ENCODE measurements around the gene TMPRSS9.

TMPRSS9 gene

GRCh38 chr19:2318923-2319322 is 41.1 kb upstream of the TMPRSS9 start:
- H3K36me3 ChIP-seq (replicated peaks in 1 of 2; ENCODE audit: control insufficient read depth in 2 of 2, insufficient read depth in 2 of 2, low read length in 2 of 2): peaks cover 7 to 26% of the 10 kb centered on the region in 2 donors
- no peak overlapping the region for H3K23ac ChIP-seq (ENCODE audit: low read depth, low read length, poor library complexity)
- no peaks in the 10 kb centered on the region for H3K27me3 ChIP-seq (ENCODE audit: control insufficient read depth in 3 of 3, insufficient read depth in 3 of 3, low read depth in 1 of 3, low read length in 3 of 3)
- WGBS, 2 donors (ENCODE audit: extremely low coverage in 2 of 2, insufficient read length in 2 of 2, insufficient replicate concordance in 1 of 2): no CpG with 5 or more reads among the region's 6 CpGs
- H2BK5ac ChIP-seq (ENCODE audit: low read length): peak overlapping the region; percentile 71
- H3K18ac ChIP-seq (ENCODE audit: low read length): no peak overlapping the region
- H3K4me2 ChIP-seq (ENCODE audit: insufficient read depth, low read length, poor library complexity, severe bottlenecking): no peak overlapping the region
- H3K9ac ChIP-seq (ENCODE audit: low read depth, low read length, poor library complexity): no peak overlapping the region
- H4K91ac ChIP-seq (ENCODE audit: low read depth, low read length, poor library complexity): no peak overlapping the region
- no peak overlapping the region for H2BK15ac ChIP-seq (ENCODE audit: low read length)
- no peak overlapping the region for H3K4ac ChIP-seq (ENCODE audit: low read length)
- H3K4me1 ChIP-seq (ENCODE audit: control insufficient read depth in 2 of 2, insufficient read depth in 1 of 2, low read depth in 1 of 2, low read length in 2 of 2): peaks cover 4 to 13% of the 10 kb centered on the region in 2 donors
- H2BK120ac ChIP-seq (ENCODE audit: low read depth, low read length): no peak overlapping the region
- no peak overlapping the region for H3K14ac ChIP-seq (ENCODE audit: low read length)
- peaks cover 2% of the 10 kb centered on the region for H3K79me1 ChIP-seq (ENCODE audit: low read depth, low read length)
- no peak overlapping the region for H4K8ac ChIP-seq (ENCODE audit: low read depth, low read length)
- no peak overlapping the region for H2BK12ac ChIP-seq (ENCODE audit: low read length)
- DNase-seq (ENCODE audit: low spot score): no peak
- no peak overlapping the region for H2AFZ ChIP-seq (ENCODE audit: low read length)
- H2AK5ac ChIP-seq (ENCODE audit: low read depth, low read length): peak overlapping the region; percentile 68
- H3K9me3 ChIP-seq (replicated peaks in 1 of 2; ENCODE audit: control insufficient read depth in 2 of 2, insufficient read depth in 1 of 2, low read depth in 1 of 2, low read length in 2 of 2): peaks cover 2 to 11% of the 10 kb centered on the region in 2 donors
- no peak overlapping the region for H3K4me3 ChIP-seq (ENCODE audit: low read length in 2 of 2)
- H3K27ac ChIP-seq (replicated peaks; ENCODE audit: low read length): no peak overlapping the region

- Histone ChIP-seq H2BK12ac (ENCODE audit: low read length) (no peak overlapping the region), H3K23ac (ENCODE audit: low read depth, low read length, poor library complexity) (peak overlapping the region; percentile 90), H2BK5ac (ENCODE audit: low read length) (peak overlapping the region; percentile 71), H3K4me2 (ENCODE audit: insufficient read depth, low read length, poor library complexity, severe bottlenecking) (no peak overlapping the region), H3K14ac (ENCODE audit: low read length) (peak overlapping the region; percentile 94), H4K8ac (ENCODE audit: low read depth, low read length) (no peak overlapping the region), H2AK5ac (ENCODE audit: low read depth, low read length) (peak overlapping the region; percentile 34), H2AFZ (ENCODE audit: low read length) (no peak overlapping the region), H3K9ac (ENCODE audit: low read depth, low read length, poor library complexity) (no peak overlapping the region), H3K27me3 (ENCODE audit: control insufficient read depth in 3 of 3, insufficient read depth in 3 of 3, low read depth in 1 of 3, low read length in 3 of 3) (no peaks in the 10 kb centered on the region), H4K91ac (ENCODE audit: low read depth, low read length, poor library complexity) (peak overlapping the region; percentile 65), H3K4me3 (ENCODE audit: low read length in 2 of 2) (no peak overlapping the region), H3K79me1 (ENCODE audit: low read depth, low read length) (peaks cover 3% of the 10 kb centered on the region), H2BK120ac (ENCODE audit: low read depth, low read length) (no peak overlapping the region), H3K9me3 (replicated peaks in 1 of 2; ENCODE audit: control insufficient read depth in 2 of 2, insufficient read depth in 1 of 2, low read depth in 1 of 2, low read length in 2 of 2) (peaks cover 2 to 9% of the 10 kb centered on the region in 2 donors), H3K27ac (replicated peaks; ENCODE audit: low read length) (no peak overlapping the region), H3K18ac (ENCODE audit: low read length) (peak overlapping the region; percentile 4), H3K4me1 (ENCODE audit: control insufficient read depth in 2 of 2, insufficient read depth in 1 of 2, low read depth in 1 of 2, low read length in 2 of 2) (peaks cover 4 to 13% of the 10 kb centered on the region in 2 donors), H3K4ac (ENCODE audit: low read length) (no peak overlapping the region), H2BK15ac (ENCODE audit: low read length) (no peak overlapping the region), H3K36me3 (replicated peaks in 1 of 2; ENCODE audit: control insufficient read depth in 2 of 2, insufficient read depth in 2 of 2, low read length in 2 of 2) (peaks cover 8 to 32% of the 10 kb centered on the region in 2 donors)
- WGBS, 2 donors (ENCODE audit: extremely low coverage in 2 of 2, insufficient read length in 2 of 2, insufficient replicate concordance in 1 of 2): no CpG with 5 or more reads among the region's 20 CpGs
- no peak for DNase-seq (ENCODE audit: low spot score)
These were observed 40.5 kb upstream of the TMPRSS9 start for GRCh38 chr19:2319551-2319950.

GRCh38 chr19:2320049-2320448 is 40.0 kb upstream of the TMPRSS9 start:
- peaks cover 7% of the 10 kb centered on the region for H3K79me1 ChIP-seq (ENCODE audit: low read depth, low read length)
- H3K23ac ChIP-seq (ENCODE audit: low read depth, low read length, poor library complexity): peak overlapping the region; percentile 90
- peaks cover 13 to 37% of the 10 kb centered on the region in 2 donors for H3K36me3 ChIP-seq (replicated peaks in 1 of 2; ENCODE audit: control insufficient read depth in 2 of 2, insufficient read depth in 2 of 2, low read length in 2 of 2)
- H3K27me3 ChIP-seq (ENCODE audit: control insufficient read depth in 3 of 3, insufficient read depth in 3 of 3, low read depth in 1 of 3, low read length in 3 of 3): no peaks in the 10 kb centered on the region
- DNase-seq (ENCODE audit: low spot score): no peak
- no peak overlapping the region for H3K4me2 ChIP-seq (ENCODE audit: insufficient read depth, low read length, poor library complexity, severe bottlenecking)
- H3K18ac ChIP-seq (ENCODE audit: low read length): peak overlapping the region; percentile 64
- WGBS, 2 donors (ENCODE audit: extremely low coverage in 2 of 2, insufficient read length in 2 of 2, insufficient replicate concordance in 1 of 2): no CpG with 5 or more reads among the region's 12 CpGs
- H3K4ac ChIP-seq (ENCODE audit: low read length): no peak overlapping the region
- peak overlapping the region; percentile 35 for H2AK5ac ChIP-seq (ENCODE audit: low read depth, low read length)
- peaks cover 4 to 13% of the 10 kb centered on the region in 2 donors for H3K4me1 ChIP-seq (ENCODE audit: control insufficient read depth in 2 of 2, insufficient read depth in 1 of 2, low read depth in 1 of 2, low read length in 2 of 2)
- no peak overlapping the region for H3K4me3 ChIP-seq (ENCODE audit: low read length in 2 of 2)
- no peak overlapping the region for H2BK120ac ChIP-seq (ENCODE audit: low read depth, low read length)
- H2BK15ac ChIP-seq (ENCODE audit: low read length): no peak overlapping the region
- no peak overlapping the region for H4K8ac ChIP-seq (ENCODE audit: low read depth, low read length)
- no peak overlapping the region for H2AFZ ChIP-seq (ENCODE audit: low read length)
- no peak overlapping the region for H3K27ac ChIP-seq (replicated peaks; ENCODE audit: low read length)
- peak overlapping the region; percentile 94 for H3K14ac ChIP-seq (ENCODE audit: low read length)
- no peak overlapping the region for H3K9ac ChIP-seq (ENCODE audit: low read depth, low read length, poor library complexity)
- H2BK12ac ChIP-seq (ENCODE audit: low read length): peak overlapping the region; percentile 41
- H3K9me3 ChIP-seq (replicated peaks in 1 of 2; ENCODE audit: control insufficient read depth in 2 of 2, insufficient read depth in 1 of 2, low read depth in 1 of 2, low read length in 2 of 2): peaks cover 0 to 4% of the 10 kb centered on the region in 2 donors
- no peak overlapping the region for H4K91ac ChIP-seq (ENCODE audit: low read depth, low read length, poor library complexity)
- H2BK5ac ChIP-seq (ENCODE audit: low read length): no peak overlapping the region

DNA sequence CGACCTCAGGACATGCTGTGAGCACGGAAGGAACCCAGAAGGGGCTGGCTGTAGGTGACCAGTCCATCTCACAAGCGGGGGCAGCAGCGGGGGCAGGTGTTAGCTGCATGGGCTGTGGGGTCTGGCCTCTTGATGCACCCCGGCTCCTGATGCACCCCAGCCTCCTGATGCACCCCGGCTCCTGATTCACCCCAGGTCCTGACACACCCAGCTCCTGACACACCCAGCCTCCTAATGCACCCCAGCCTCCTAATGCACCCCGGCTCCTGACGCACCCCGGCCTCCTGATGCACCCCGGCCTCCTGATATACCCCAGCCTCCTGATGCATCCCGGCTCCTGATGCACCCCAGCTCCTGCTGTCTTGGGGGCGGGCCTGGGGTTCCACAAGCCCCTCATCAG is 39.1 kb upstream of the TMPRSS9 start:
- H3K36me3 ChIP-seq (replicated peaks in 1 of 2; ENCODE audit: control insufficient read depth in 2 of 2, insufficient read depth in 2 of 2, low read length in 2 of 2): peaks cover 17 to 46% of the 10 kb centered on the region in 2 donors
- H3K4ac ChIP-seq (ENCODE audit: low read length): no peak overlapping the region
- no peak overlapping the region for H3K4me2 ChIP-seq (ENCODE audit: insufficient read depth, low read length, poor library complexity, severe bottlenecking)
- H4K91ac ChIP-seq (ENCODE audit: low read depth, low read length, poor library complexity): no peak overlapping the region
- no peak overlapping the region for H3K4me3 ChIP-seq (ENCODE audit: low read length in 2 of 2)
- peaks cover 4 to 13% of the 10 kb centered on the region in 2 donors for H3K4me1 ChIP-seq (ENCODE audit: control insufficient read depth in 2 of 2, insufficient read depth in 1 of 2, low read depth in 1 of 2, low read length in 2 of 2)
- H3K18ac ChIP-seq (ENCODE audit: low read length): no peak overlapping the region
- H2BK12ac ChIP-seq (ENCODE audit: low read length): no peak overlapping the region
- no peak overlapping the region for H2AFZ ChIP-seq (ENCODE audit: low read length)
- no peak overlapping the region for H3K14ac ChIP-seq (ENCODE audit: low read length)
- no peaks in the 10 kb centered on the region for H3K9me3 ChIP-seq (replicated peaks in 1 of 2; ENCODE audit: control insufficient read depth in 2 of 2, insufficient read depth in 1 of 2, low read depth in 1 of 2, low read length in 2 of 2)
- H3K23ac ChIP-seq (ENCODE audit: low read depth, low read length, poor library complexity): no peak overlapping the region
- H3K79me1 ChIP-seq (ENCODE audit: low read depth, low read length): peaks cover 15% of the 10 kb centered on the region
- H2BK5ac ChIP-seq (ENCODE audit: low read length): no peak overlapping the region
- no peak overlapping the region for H2BK15ac ChIP-seq (ENCODE audit: low read length)
- no peaks in the 10 kb centered on the region for H3K27me3 ChIP-seq (ENCODE audit: control insufficient read depth in 3 of 3, insufficient read depth in 3 of 3, low read depth in 1 of 3, low read length in 3 of 3)
- H2BK120ac ChIP-seq (ENCODE audit: low read depth, low read length): no peak overlapping the region
- H4K8ac ChIP-seq (ENCODE audit: low read depth, low read length): no peak overlapping the region
- DNase-seq (ENCODE audit: low spot score): no peak
- H2AK5ac ChIP-seq (ENCODE audit: low read depth, low read length): no peak overlapping the region
- H3K27ac ChIP-seq (replicated peaks; ENCODE audit: low read length): no peak overlapping the region
- no peak overlapping the region for H3K9ac ChIP-seq (ENCODE audit: low read depth, low read length, poor library complexity)
- no CpG with 5 or more reads among the region's 12 CpGs for WGBS, 2 donors (ENCODE audit: extremely low coverage in 2 of 2, insufficient read length in 2 of 2, insufficient replicate concordance in 1 of 2)
